DMS53 (cell line): ENCODE measurements around the gene CNTNAP2.

Source experiments
- DNase-seq: peaks from one replicate; lab custom pipeline; 2025; lab: John Stamatoyannopoulos, UW

Gene CNTNAP2

DNA sequence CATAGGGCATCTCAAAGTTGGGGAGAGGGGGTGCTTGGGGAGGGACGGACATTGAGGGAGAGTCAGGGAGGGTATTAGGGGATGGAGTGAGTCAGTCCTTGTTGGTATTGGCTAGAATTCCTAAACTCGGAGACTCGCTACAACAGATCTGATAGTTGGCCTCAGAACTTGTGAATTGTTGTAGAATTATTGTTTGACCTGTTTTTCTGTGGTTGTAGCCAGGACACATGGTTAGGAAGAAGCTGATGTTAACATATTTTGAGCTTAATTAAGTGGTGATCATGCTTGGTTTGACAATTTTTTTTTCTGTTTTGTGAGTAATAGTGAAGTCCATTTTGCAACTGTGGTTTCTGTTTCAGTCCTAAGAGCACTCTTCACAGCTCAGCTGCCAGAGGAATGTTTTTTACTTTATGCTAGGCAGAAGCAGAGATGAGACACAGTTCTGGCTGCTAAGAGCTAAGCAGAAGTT, 1283.7 kb downstream of the CNTNAP2 start:
- no peak for DNase-seq

GRCh38 chr7:147400925-147401324, 1284.3 kb downstream of the CNTNAP2 start:
- DNase-seq: no peak

- no peak for DNase-seq
Observed at GRCh38 chr7:147405621-147406020, 1289.0 kb downstream of the CNTNAP2 start.

GRCh38 chr7:147406521-147407135, 1290.0 kb downstream of the CNTNAP2 start:
- DNase-seq: no peak

- DNase-seq: no peak
Observed at GRCh38 chr7:147411096-147411495, 1294.5 kb downstream of the CNTNAP2 start.

GRCh38 chr7:147412109-147412508, 1295.5 kb downstream of the CNTNAP2 start:
- DNase-seq: no peak

- DNase-seq: peak; percentile 75
Observed at GRCh38 chr7:147412782-147413556, 1296.4 kb downstream of the CNTNAP2 start.

GRCh38 chr7:147413557-147413870, 1296.9 kb downstream of the CNTNAP2 start:
- DNase-seq: peak; percentile 63

DNA sequence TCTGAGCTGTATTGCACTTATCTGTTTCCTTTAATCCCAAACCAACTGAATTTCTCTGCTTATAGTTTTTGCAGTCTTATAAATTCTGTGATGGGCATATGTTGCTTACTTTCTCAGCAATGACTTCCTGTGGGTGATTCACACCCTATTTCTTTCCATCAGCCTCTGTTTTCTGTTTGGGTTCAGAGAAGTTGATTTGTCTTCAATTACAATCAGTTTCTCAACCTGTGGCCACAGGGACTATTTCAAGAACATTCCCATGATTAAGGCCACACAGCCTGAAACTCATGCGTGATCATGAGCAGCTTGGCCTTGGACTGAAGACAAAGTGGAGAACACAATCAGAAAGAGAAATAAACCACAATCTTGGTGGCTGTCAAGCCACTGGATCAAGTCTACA, 1299.4 kb downstream of the CNTNAP2 start:
- DNase-seq: no peak

DNA sequence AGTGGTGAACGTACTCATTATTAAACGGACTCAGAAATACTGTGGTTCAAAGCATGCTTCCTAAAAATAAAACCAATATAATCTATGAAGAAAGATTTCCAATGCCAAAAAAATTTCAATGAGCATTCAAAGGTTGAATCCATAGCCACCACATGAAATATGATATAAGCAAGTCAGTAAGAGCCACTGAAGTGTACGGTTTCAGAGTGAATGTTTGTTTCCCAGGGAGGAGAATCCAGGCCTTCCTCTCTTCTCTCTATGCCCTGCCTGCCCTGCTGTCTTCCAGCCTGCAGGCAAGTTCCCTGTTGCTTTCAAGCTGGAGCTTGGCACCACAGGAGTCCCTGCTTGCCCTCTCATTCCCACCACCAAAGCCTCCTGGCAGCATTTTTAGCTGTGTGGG, 1302.4 kb downstream of the CNTNAP2 start:
- peak; percentile 52 for DNase-seq

- no peak for DNase-seq
Observed at GRCh38 chr7:147423875-147424274, 1307.3 kb downstream of the CNTNAP2 start.

DNA sequence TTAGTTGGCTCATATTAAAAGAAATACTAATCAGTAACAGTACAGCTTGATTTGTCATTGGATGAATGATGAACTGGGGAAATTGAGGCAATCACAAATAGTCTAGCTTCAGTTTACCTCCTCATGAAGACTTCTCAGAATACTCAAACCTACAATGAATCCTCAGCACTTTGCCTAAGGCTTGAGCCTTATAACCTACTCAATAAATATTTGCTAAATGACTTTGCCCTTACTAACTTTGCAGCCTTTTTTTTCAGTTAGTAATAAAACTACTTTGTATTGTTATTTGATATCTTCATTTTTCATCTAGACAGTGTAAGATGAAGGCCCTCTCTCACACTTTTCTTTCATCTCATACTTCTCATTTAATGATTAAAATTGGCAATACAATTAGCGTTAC, 1311.5 kb downstream of the CNTNAP2 start:
- no peak for DNase-seq

- DNase-seq: no peak
Observed at GRCh38 chr7:147429961-147430360, 1313.4 kb downstream of the CNTNAP2 start.

DNA sequence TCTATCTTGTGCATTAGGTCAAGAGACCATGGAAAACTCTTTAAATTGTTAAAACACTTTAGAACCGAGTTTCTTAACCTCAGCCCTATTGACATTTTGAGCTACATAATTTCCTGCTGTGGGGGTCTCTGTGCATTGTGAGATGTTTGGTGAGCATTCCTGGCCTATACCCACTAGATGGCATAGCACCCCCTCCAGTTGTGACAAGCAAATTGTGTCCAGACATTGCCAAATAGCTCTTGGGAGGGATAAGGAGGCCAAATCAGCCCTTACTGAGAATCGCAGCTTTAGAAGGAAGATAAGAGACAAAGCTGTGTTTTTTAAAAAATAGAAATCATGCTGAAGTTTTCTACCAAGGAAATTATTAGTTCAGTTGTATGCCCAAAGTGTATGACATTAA, 1315.5 kb downstream of the CNTNAP2 start:
- DNase-seq: peak; percentile 25

- DNase-seq: no peak
Observed at GRCh38 chr7:147432576-147432975, 1316.0 kb downstream of the CNTNAP2 start.

GRCh38 chr7:147436718-147437117, 1320.1 kb downstream of the CNTNAP2 start:
- DNase-seq: no peak

- no peak for DNase-seq
Observed at GRCh38 chr7:147438216-147438615, 1321.6 kb downstream of the CNTNAP2 start.

DNA sequence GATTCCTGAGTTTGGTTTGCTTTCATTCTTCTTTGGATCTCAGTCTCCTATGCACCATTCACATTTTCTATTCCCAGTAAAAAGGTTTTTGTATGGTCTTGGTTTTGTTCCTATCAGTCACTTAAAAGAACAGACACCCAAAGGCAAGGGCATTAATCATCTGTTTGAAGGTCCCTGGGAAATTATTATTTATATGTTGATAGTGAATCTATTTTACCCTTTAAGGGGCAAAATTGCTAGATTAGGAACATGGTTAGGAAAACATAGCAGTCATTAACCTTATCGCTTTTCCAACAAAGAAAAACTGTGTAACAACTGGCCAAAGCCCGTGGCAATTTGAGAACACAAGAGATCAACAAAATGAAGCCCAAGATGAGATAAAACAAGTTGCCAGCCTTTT, 1327.3 kb downstream of the CNTNAP2 start:
- DNase-seq: no peak

GRCh38 chr7:147452816-147453215, 1336.2 kb downstream of the CNTNAP2 start:
- no peak for DNase-seq

GRCh38 chr7:147465223-147465622, 1348.6 kb downstream of the CNTNAP2 start:
- no peak for DNase-seq

- no peak for DNase-seq
Observed at GRCh38 chr7:147472556-147472955, 1356.0 kb downstream of the CNTNAP2 start.

GRCh38 chr7:147474862-147475261, 1358.3 kb downstream of the CNTNAP2 start:
- DNase-seq: no peak

- no peak for DNase-seq
Observed at GRCh38 chr7:147477526-147477925, 1360.9 kb downstream of the CNTNAP2 start.

- no peak for DNase-seq
Observed at GRCh38 chr7:147478796-147479195, 1362.2 kb downstream of the CNTNAP2 start.
